ENCODE measurements around the gene DNAJC5. TPM values are rescaled to one million over a fixed set of nuclear protein-coding genes. Genes with fewer than 3 reads are reported as not detected.

Gene DNAJC5
- total and polyA plus RNA-seq, 2 donors (not counting 1 experiment from before 2014, with no cell fraction given), result 12.2 to 33.3 TPM

DNA sequence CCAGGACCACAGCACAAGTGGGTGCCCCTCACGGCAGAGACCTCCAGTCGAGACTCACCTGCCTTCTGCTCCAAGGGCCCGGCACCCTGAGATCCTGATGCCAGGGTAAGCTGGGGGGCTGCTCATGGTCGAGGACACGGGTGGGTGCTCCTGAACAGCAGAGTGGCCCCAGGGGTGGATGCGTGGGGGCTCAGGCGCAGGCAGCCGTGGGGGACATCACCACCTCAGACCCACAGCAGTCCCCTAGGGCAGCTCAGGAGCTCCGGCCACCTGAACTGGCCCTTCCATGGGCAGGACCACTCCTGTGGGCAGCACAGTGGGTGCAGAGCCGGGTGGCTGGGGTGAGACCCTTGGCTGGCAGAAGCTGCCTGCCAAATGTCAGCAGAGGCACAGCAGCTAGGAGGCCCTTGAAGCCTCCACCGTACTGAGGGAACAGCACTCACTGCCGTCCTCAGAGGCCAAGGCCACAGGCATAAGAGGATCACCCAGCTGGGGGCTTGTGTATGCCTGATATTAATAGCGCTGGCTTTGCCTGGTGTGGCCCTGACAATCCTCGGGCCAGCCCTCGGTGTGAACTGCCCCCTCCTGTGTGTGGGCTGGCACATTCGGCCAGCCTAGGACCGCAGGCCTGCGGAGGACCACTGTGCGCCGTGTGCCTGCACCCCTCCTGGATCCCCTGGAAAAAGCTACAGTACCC, 55.9 kb downstream of the DNAJC5 start:
- ChIA-PET CTCF (no interaction called here), POLR2A (interaction anchor here (1.0 kb wide), 1 partner anchor 86 kb away, joined by 3 read pairs; the partner anchor contains the start of gene TPD52L2)
- DNase-seq (no peak), ATAC-seq (ENCODE audit: low read depth) (no peak)
- Histone ChIP-seq H3K4me2 (replicated peaks; ENCODE audit: low read depth, low read length, poor library complexity, severe bottlenecking) (peak overlapping the region; percentile 58), H3K79me2 (ENCODE audit: control insufficient read depth, insufficient read depth, low read length) (peaks cover 99% of the 10 kb centered on the region), H3K4me3 (ENCODE audit: control extremely low read depth in 1 of 5, extremely low read depth in 1 of 5, insufficient read depth in 1 of 5, low read depth in 2 of 5, low read length in 4 of 5) (no peak overlapping the region), H3K27me3 (replicated peaks in 1 of 4; ENCODE audit: control extremely low read depth in 1 of 4, control insufficient read depth in 3 of 4, insufficient read depth in 4 of 4, low read length in 3 of 4) (no peaks in the 10 kb centered on the region), H3K4me1 (ENCODE audit: control insufficient read depth in 2 of 2, insufficient read depth in 2 of 2, low read length in 2 of 2) (peaks cover 71 to 78% of the 10 kb centered on the region in 2 donors), H2AFZ (ENCODE audit: insufficient read depth, low read depth, low read length, poor library complexity, severe bottlenecking) (no peak overlapping the region), H4K20me1 (ENCODE audit: control insufficient read depth, insufficient read depth, low read length, poor library complexity, severe bottlenecking) (peaks cover 96% of the 10 kb centered on the region), H3K36me3 (replicated peaks in 1 of 2; ENCODE audit: control extremely low read depth in 1 of 2, control insufficient read depth in 1 of 2, extremely low read depth in 1 of 2, insufficient read depth in 2 of 2, low read length in 1 of 2) (peaks cover 0 to 4% of the 10 kb centered on the region in 2 experiments), H3K27ac (ENCODE audit: low read length in 2 of 2) (peak overlapping the region in 1 of 2 donors; percentile 46), H3K9me3 (ENCODE audit: control extremely low read depth in 1 of 3, control insufficient read depth in 2 of 3, insufficient read depth in 1 of 3, low read length in 2 of 3) (no peaks in the 10 kb centered on the region), H3K9ac (ENCODE audit: low read length) (no peak overlapping the region)
- Mint-ChIP-seq H3K4me1 (peaks cover 66% of the 10 kb centered on the region), H3K27me3 (no peaks in the 10 kb centered on the region), H3K9me3 (ENCODE audit: insufficient read depth) (no peaks in the 10 kb centered on the region), H3K4me3 (peak overlapping the region; percentile 44), H3K27ac (peak overlapping the region; percentile 74)
- TF ChIP-seq, protein P1, sequence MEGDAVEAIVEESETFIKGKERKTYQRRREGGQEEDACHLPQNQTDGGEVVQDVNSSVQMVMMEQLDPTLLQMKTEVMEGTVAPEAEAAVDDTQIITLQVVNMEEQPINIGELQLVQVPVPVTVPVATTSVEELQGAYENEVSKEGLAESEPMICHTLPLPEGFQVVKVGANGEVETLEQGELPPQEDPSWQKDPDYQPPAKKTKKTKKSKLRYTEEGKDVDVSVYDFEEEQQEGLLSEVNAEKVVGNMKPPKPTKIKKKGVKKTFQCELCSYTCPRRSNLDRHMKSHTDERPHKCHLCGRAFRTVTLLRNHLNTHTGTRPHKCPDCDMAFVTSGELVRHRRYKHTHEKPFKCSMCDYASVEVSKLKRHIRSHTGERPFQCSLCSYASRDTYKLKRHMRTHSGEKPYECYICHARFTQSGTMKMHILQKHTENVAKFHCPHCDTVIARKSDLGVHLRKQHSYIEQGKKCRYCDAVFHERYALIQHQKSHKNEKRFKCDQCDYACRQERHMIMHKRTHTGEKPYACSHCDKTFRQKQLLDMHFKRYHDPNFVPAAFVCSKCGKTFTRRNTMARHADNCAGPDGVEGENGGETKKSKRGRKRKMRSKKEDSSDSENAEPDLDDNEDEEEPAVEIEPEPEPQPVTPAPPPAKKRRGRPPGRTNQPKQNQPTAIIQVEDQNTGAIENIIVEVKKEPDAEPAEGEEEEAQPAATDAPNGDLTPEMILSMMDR (IDR thresholded peaks at IDR 0.05), result no peak
- no peak for TF ChIP-seq EZH2 (IDR thresholded peaks at IDR 0.05; ENCODE audit: borderline replicate concordance, insufficient read depth, low read depth, low read length, poor library complexity, severe bottlenecking)
- WGBS (ENCODE audit: insufficient coverage), result 92% methylated on average over 19 of the region's 20 CpGs
- intact Hi-C loops (cut with micrococcal nuclease), result no loop called here

All from B cell (primary cell).